Cerebellar cortex (tissue), 1 donor: ENCODE measurements around the gene MAGEF1.

ENCODE experiments used
- DNase-seq: peaks from one replicate; pipeline ENCODE4 v3.0.0-alpha.2; 2015; ENCODE audit warnings: low spot score

The MAGEF1 gene

GRCh38 chr3:184669578-184669977, 42.3 kb downstream of the MAGEF1 start:
- no peak for DNase-seq

- no peak for DNase-seq
Observed at GRCh38 chr3:184666442-184666841, 45.4 kb downstream of the MAGEF1 start.

- no peak for DNase-seq
Observed at GRCh38 chr3:184665101-184665500, 46.8 kb downstream of the MAGEF1 start.

GRCh38 chr3:184663756-184664155, 48.1 kb downstream of the MAGEF1 start:
- DNase-seq: no peak

- no peak for DNase-seq
Observed at GRCh38 chr3:184663356-184663755, 48.5 kb downstream of the MAGEF1 start.

GRCh38 chr3:184662187-184662586, 49.7 kb downstream of the MAGEF1 start:
- DNase-seq: no peak

- DNase-seq: no peak
Observed at GRCh38 chr3:184660931-184661330, 50.9 kb downstream of the MAGEF1 start.
